Lower leg skin (tissue), 4 donors: Measurements from ENCODE around the gene TTC7B. TPM values are rescaled to one million over a fixed set of nuclear protein-coding genes. Genes with fewer than 3 reads are reported as not detected.
"Not testable (repeated sequence)": the region's sequence is repeated elsewhere in the genome, so short reads cannot be mapped to it uniquely, and the experiment has no call there.

Experiments
- DNase-seq, 2 donors: peaks; one replicate each; pipeline ENCODE4 v3.0.0-alpha.2; 2019; ENCODE audit warnings: low spot score in 2 of 2
- H3K4me3 ChIP-seq: fragments of 200-600 bp; sonication (generic); 2 replicates; pipeline ENCODE4 v1.5.1; 2017; ENCODE audit warnings: mild to moderate bottlenecking, low read depth; ENCODE audit not compliant: poor library complexity, severe bottlenecking
- CTCF ChIP-seq, 3 donors: fragments of 450-650 bp; IDR thresholded peaks; one replicate each; pipeline ENCODE4 v1.5.1; 2016; ENCODE audit warnings: antibody characterized with exemption in 3 of 3, mild to moderate bottlenecking in 3 of 3, moderate library complexity in 2 of 3
- POLR2A ChIP-seq, 2 donors: fragments of 450-650 bp; IDR thresholded peaks; one replicate each; pipeline ENCODE4 v1.6.1; 2016 to 2017; ENCODE audit warnings: antibody characterized with exemption in 2 of 2, mild to moderate bottlenecking in 1 of 2, moderate library complexity in 1 of 2
- WGBS, 2 donors: methylation state at CpG; one replicate each; pipeline ENCODE4 v1.1.5; 2018; 5-methylcytosine and 5-hydroxymethylcytosine counted together
- intact Hi-C: fragments of 100-400 bp; cut with DNase I; formaldehyde crosslinking; loops from one replicate; pipeline ENCODE4 v1.15.0; 2023; ENCODE audit warnings: low total_unique reads
- total RNA-seq, 4 donors: library from RNA; depleted of rRNA; stranded (reverse); fragments of >200 nt; gene quantifications; one replicate each; pipeline ENCODE4 v1.1.0, GENCODE V29; 2016

The TTC7B gene
- total RNA-seq, 4 donors from 2014 or later = 10.3 to 28.7 (median 20.2) TPM

GRCh38 chr14:90533591-90534021, 282.6 kb downstream of the TTC7B start:
- TF ChIP-seq CTCF (IDR thresholded peaks at IDR 0.05) (no peak), POLR2A (IDR thresholded peaks at IDR 0.05) (no peak)
- intact Hi-C loops = no loop called here
- WGBS, 2 donors = 59 to 66% methylated on average over 6 of the region's 6 CpGs
- H3K4me3 ChIP-seq = no peak overlapping the region
- no peak for DNase-seq

GRCh38 chr14:90532826-90533525, 283.3 kb downstream of the TTC7B start:
- TF ChIP-seq CTCF (IDR thresholded peaks at IDR 0.05) (no peak), POLR2A (IDR thresholded peaks at IDR 0.05) (no peak)
- no peak for DNase-seq
- no peak overlapping the region for H3K4me3 ChIP-seq
- 87 to 90% methylated on average over 14 of the region's 14 CpGs for WGBS, 2 donors
- intact Hi-C loops = no loop called here

GRCh38 chr14:90531497-90531896, 284.7 kb downstream of the TTC7B start:
- 94 to 95% methylated on average over 6 of the region's 6 CpGs for WGBS, 2 donors
- no peak for DNase-seq
- H3K4me3 ChIP-seq = no peak overlapping the region
- TF ChIP-seq CTCF (IDR thresholded peaks at IDR 0.05) (no peak), POLR2A (IDR thresholded peaks at IDR 0.05) (no peak)
- intact Hi-C loops = no loop called here

- WGBS, 2 donors = 81 to 82% methylated on average over 7 of the region's 7 CpGs
- intact Hi-C loops = no loop called here
- no peak for TF ChIP-seq POLR2A (IDR thresholded peaks at IDR 0.05)
- TF ChIP-seq CTCF (IDR thresholded peaks at IDR 0.05) = no peak
- no peak for DNase-seq
- no peak overlapping the region for H3K4me3 ChIP-seq
Observed at GRCh38 chr14:90530523-90530922, 285.7 kb downstream of the TTC7B start.

GRCh38 chr14:90527978-90528377, 288.3 kb downstream of the TTC7B start:
- H3K4me3 ChIP-seq = no peak overlapping the region
- intact Hi-C loops = no loop called here
- no peak for DNase-seq
- TF ChIP-seq CTCF (IDR thresholded peaks at IDR 0.05) (no peak), POLR2A (IDR thresholded peaks at IDR 0.05) (no peak)
- WGBS, 2 donors = 97% methylated on average over 6 of the region's 6 CpGs

- DNase-seq, H3K4me3 ChIP-seq, intact Hi-C loops: not testable (repeated sequence)
- WGBS, 2 donors = 91 to 94% methylated on average over 8 of the region's 8 CpGs
Observed at GRCh38 chr14:90526536-90526935, 289.7 kb downstream of the TTC7B start.

GRCh38 chr14:90525353-90526028, 290.7 kb downstream of the TTC7B start:
- DNase-seq, H3K4me3 ChIP-seq, intact Hi-C loops: not testable (repeated sequence)
- WGBS, 2 donors = 57 to 66% methylated on average over 28 to 30 of the region's 42 CpGs
